ENCODE results near the gene CAP2. TPM values are rescaled to one million over a fixed set of nuclear protein-coding genes. Genes with fewer than 3 reads are reported as not detected.

CAP2 gene
- total RNA-seq, 1 donor from 2014 or later = 15.5 TPM

DNA sequence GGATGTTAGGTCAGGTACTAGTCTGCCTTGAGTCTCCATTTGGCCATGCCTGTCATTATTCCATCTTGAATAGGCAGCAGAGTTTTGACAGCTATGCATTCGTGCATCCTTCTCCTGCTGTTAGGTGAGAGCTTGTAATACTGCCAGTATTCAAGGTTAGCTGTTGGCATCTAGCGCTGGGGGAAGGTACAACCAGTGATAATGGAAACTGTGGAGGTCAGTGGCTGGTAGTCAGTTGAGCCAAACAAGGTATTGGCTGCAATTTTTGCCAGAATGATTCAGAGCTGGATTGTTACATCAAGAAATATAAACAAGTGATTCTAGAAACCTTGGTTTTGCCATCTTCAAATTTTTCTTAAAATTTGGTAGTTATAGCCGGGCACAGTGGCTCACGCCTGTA, 213.2 kb downstream of the CAP2 start:
- Mint-ChIP-seq H3K9me3 (ENCODE audit: low read depth) (no peaks in the 10 kb centered on the region), H3K4me1 (ENCODE audit: low read depth) (peaks cover 19% of the 10 kb centered on the region), H3K36me3 (ENCODE audit: insufficient read depth) (peaks cover 16% of the 10 kb centered on the region), H3K4me3 (ENCODE audit: low read depth) (no peak overlapping the region), H3K27me3 (no peaks in the 10 kb centered on the region), H3K27ac (no peak overlapping the region)
- TF ChIP-seq, protein P1, sequence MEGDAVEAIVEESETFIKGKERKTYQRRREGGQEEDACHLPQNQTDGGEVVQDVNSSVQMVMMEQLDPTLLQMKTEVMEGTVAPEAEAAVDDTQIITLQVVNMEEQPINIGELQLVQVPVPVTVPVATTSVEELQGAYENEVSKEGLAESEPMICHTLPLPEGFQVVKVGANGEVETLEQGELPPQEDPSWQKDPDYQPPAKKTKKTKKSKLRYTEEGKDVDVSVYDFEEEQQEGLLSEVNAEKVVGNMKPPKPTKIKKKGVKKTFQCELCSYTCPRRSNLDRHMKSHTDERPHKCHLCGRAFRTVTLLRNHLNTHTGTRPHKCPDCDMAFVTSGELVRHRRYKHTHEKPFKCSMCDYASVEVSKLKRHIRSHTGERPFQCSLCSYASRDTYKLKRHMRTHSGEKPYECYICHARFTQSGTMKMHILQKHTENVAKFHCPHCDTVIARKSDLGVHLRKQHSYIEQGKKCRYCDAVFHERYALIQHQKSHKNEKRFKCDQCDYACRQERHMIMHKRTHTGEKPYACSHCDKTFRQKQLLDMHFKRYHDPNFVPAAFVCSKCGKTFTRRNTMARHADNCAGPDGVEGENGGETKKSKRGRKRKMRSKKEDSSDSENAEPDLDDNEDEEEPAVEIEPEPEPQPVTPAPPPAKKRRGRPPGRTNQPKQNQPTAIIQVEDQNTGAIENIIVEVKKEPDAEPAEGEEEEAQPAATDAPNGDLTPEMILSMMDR (IDR thresholded peaks at IDR 0.05; ENCODE audit: unreplicated experiment) = no peak
- DNase-seq (ENCODE audit: low spot score, unreplicated experiment) = no peak

Other genes starting within 250 kb of the CAP2 start
- gene RBM24, start 112.2 kb upstream of the CAP2 start, total RNA-seq = 1.2 and 1.5 TPM in 2 replicates
- 18.7 and 19.4 TPM in 2 replicates for gene FAM8A1, start 206.7 kb downstream of the CAP2 start, total RNA-seq